H1 (cell line): ENCODE data around the gene KRT13. TPM values are rescaled to one million over a fixed set of nuclear protein-coding genes. Genes with fewer than 3 reads are reported as not detected.
A peak's percentile ranks its signal among the peaks of the same experiment; 100 is the strongest.

ENCODE experiments used
- CTCF ChIA-PET: fragments of 300-600 bp; sonication (Branson Sonifier 250); formaldehyde crosslinking; loops from one replicate; lab custom pipeline; 2021; ENCODE audit not compliant: partially characterized antibody; lab: Charles Lee
- POLR2A ChIA-PET: fragments of 300-600 bp; sonication (Branson Sonifier 250); formaldehyde crosslinking; loops from one replicate; lab custom pipeline; 2021; ENCODE audit warnings: inconsistent platforms; ENCODE audit not compliant: partially characterized antibody; lab: Charles Lee
- DNase-seq, 2 experiments: peaks; one replicate each; pipeline versions ENCODE4 v3.0.0 to v3.0.0-alpha.2; 2010 to 2022; ENCODE audit warnings: low spot score in 2 of 2, low read depth in 1 of 2, mixed read lengths in 1 of 2
- FAIRE-seq: peaks from 2 replicates; lab custom pipeline; 2011; peaks lifted over from hg19 to GRCh38; lab: Jason Lieb, UNC
- H2AFZ ChIP-seq: 2 replicates; pipeline ENCODE4 v1.8.1; 2012; ENCODE audit warnings: low read length, inconsistent platforms
- H2AK5ac ChIP-seq: 2 replicates; pipeline ENCODE4 v1.6.1; 2013; ENCODE audit warnings: low read depth, low read length
- H2BK120ac ChIP-seq: replicated peaks from 2 replicates; pipeline ENCODE3; 2013; ENCODE audit warnings: low read depth, low read length, inconsistent platforms
- H2BK12ac ChIP-seq: 2 replicates; pipeline ENCODE4 v1.6.1; 2013; ENCODE audit warnings: low read depth, low read length
- H2BK15ac ChIP-seq: 2 replicates; pipeline ENCODE4 v1.6.1; 2013; ENCODE audit warnings: low read length
- H2BK20ac ChIP-seq: 2 replicates; pipeline ENCODE4 v1.6.1; 2013; ENCODE audit warnings: low read length
- H2BK5ac ChIP-seq: 2 replicates; pipeline ENCODE4 v1.6.1; 2013; ENCODE audit warnings: low read depth, low read length
- H3K14ac ChIP-seq: 2 replicates; pipeline ENCODE4 v1.6.1; 2013; ENCODE audit warnings: inconsistent platforms; ENCODE audit not compliant: insufficient read length
- H3K18ac ChIP-seq: 2 replicates; pipeline ENCODE4 v1.6.1; 2013; ENCODE audit warnings: low read length; ENCODE audit errors: extremely low read depth
- H3K23ac ChIP-seq: 2 replicates; pipeline ENCODE4 v1.6.1; 2013; ENCODE audit warnings: inconsistent platforms; ENCODE audit not compliant: insufficient read length
- H3K23me2 ChIP-seq: 2 replicates; pipeline ENCODE4 v1.6.1; 2013; ENCODE audit warnings: low read depth, low read length
- H3K27ac ChIP-seq: 2 replicates; pipeline ENCODE4 v1.6.1; 2011; ENCODE audit warnings: low read depth, low read length, inconsistent platforms
- H3K27me3 ChIP-seq, 4 experiments: replicated peaks in 1 of 4; 1 replicate in 1 of 4; 2 replicates in 3 of 4; pipeline versions ENCODE4 v1.6.1 to v1.8.1; 2011 to 2013; ENCODE audit warnings: low read length in 3 of 4, mild to moderate bottlenecking in 3 of 4, inconsistent platforms in 2 of 4, mixed read lengths in 2 of 4, moderate library complexity in 1 of 4; ENCODE audit not compliant: control insufficient read depth in 3 of 4, insufficient read depth in 3 of 4; ENCODE audit errors: extremely low read depth in 1 of 4
- H3K36me3 ChIP-seq, 4 experiments: 2 replicates each; pipeline versions ENCODE4 v1.6.1 to v1.8.1; 2011 to 2013; ENCODE audit warnings: mild to moderate bottlenecking in 4 of 4, low read length in 3 of 4, moderate library complexity in 2 of 4, control low read depth in 1 of 4, inconsistent platforms in 1 of 4; ENCODE audit not compliant: insufficient read depth in 4 of 4, control insufficient read depth in 2 of 4
- H3K4ac ChIP-seq: replicated peaks from 2 replicates; pipeline ENCODE3; 2013; ENCODE audit warnings: low read length, low read depth, mixed read lengths, inconsistent platforms; ENCODE audit not compliant: insufficient read length
- H3K4me1 ChIP-seq, 4 experiments: replicated peaks in 1 of 4; 1 replicate in 1 of 4; 2 replicates in 3 of 4; pipeline versions ENCODE4 v1.6.1 to v1.8.1; 2011 to 2013; ENCODE audit warnings: low read length in 3 of 4, inconsistent platforms in 2 of 4, mixed read lengths in 1 of 4; ENCODE audit not compliant: insufficient read depth in 4 of 4, control insufficient read depth in 3 of 4
- H3K4me2 ChIP-seq, 2 experiments: 2 replicates each; pipeline versions ENCODE4 v1.6.1 to v1.8.1; 2011 to 2013; ENCODE audit warnings: low read depth in 2 of 2, low read length in 2 of 2, control low read depth in 1 of 2, inconsistent platforms in 1 of 2, mild to moderate bottlenecking in 1 of 2; ENCODE audit not compliant: insufficient read depth in 1 of 2
- H3K4me3 ChIP-seq, 4 experiments: fragments of 200-600, 300-600 bp in 1 of 4; sonication (generic), shearing (Covaris generic), sonication (Bioruptor Twin) in 1 of 4; 2 replicates each; pipeline versions ENCODE4 v1.5.1 to v1.8.1; 2011 to 2016; ENCODE audit warnings: low read length in 4 of 4, low read depth in 3 of 4, control low read depth in 2 of 4, inconsistent platforms in 2 of 4, mild to moderate bottlenecking in 2 of 4, mixed read lengths in 1 of 4, moderate library complexity in 1 of 4; ENCODE audit not compliant: insufficient read depth in 2 of 4; ENCODE audit errors: extremely low read depth in 1 of 4
- H3K56ac ChIP-seq: replicated peaks from 2 replicates; pipeline ENCODE3; 2013; ENCODE audit warnings: low read depth, mild to moderate bottlenecking, mixed read lengths, low read length, inconsistent platforms; ENCODE audit not compliant: insufficient read length
- H3K79me1 ChIP-seq: 2 replicates; pipeline ENCODE4 v1.6.1; 2013; ENCODE audit warnings: low read depth, low read length, control low read depth
- H3K79me2 ChIP-seq, 2 experiments: 2 replicates each; pipeline versions ENCODE4 v1.6.1 to v1.8.1; 2012 to 2013; ENCODE audit warnings: low read length in 2 of 2, mild to moderate bottlenecking in 2 of 2, inconsistent platforms in 1 of 2; ENCODE audit not compliant: insufficient read depth in 2 of 2, control insufficient read depth in 1 of 2
- H3K9ac ChIP-seq, 4 experiments: replicated peaks in 1 of 4; 1 replicate in 1 of 4; 2 replicates in 3 of 4; pipeline versions ENCODE4 v1.6.1 to v1.8.1; 2011 to 2013; ENCODE audit warnings: low read depth in 3 of 4, low read length in 3 of 4, control low read depth in 2 of 4, mild to moderate bottlenecking in 2 of 4, moderate library complexity in 2 of 4, inconsistent platforms in 1 of 4; ENCODE audit errors: extremely low read depth in 1 of 4
- H3K9me3 ChIP-seq, 2 experiments: 2 replicates each; pipeline versions ENCODE4 v1.6.1 to v1.8.1; 2012 to 2013; ENCODE audit warnings: mild to moderate bottlenecking in 2 of 2, moderate library complexity in 2 of 2, control low read depth in 1 of 2, inconsistent platforms in 1 of 2, low read depth in 1 of 2, low read length in 1 of 2, mixed read lengths in 1 of 2; ENCODE audit not compliant: insufficient read depth in 2 of 2
- H4K20me1 ChIP-seq, 2 experiments: replicated peaks in 1 of 2; 2 replicates each; pipeline versions ENCODE3 to v1.8.1; 2011 to 2013; ENCODE audit warnings: inconsistent platforms in 2 of 2, low read length in 2 of 2, mild to moderate bottlenecking in 1 of 2; ENCODE audit not compliant: insufficient read depth in 2 of 2, control insufficient read depth in 1 of 2
- H4K5ac ChIP-seq: 2 replicates; pipeline ENCODE4 v1.6.1; 2013; ENCODE audit warnings: low read length, low read depth, mixed read lengths, inconsistent platforms; ENCODE audit not compliant: insufficient read length
- H4K8ac ChIP-seq: 2 replicates; pipeline ENCODE4 v1.8.0; 2013; ENCODE audit warnings: mild to moderate bottlenecking, moderate library complexity, low read length, inconsistent platforms; ENCODE audit not compliant: insufficient read depth; ENCODE audit errors: extremely low read depth
- H4K91ac ChIP-seq: replicated peaks from 2 replicates; pipeline ENCODE3; 2013; ENCODE audit warnings: low read length, mixed read lengths, inconsistent platforms; ENCODE audit not compliant: insufficient read length
- BRCA1 ChIP-seq: IDR thresholded peaks from 2 replicates; pipeline ENCODE4 v1.6.1; 2012; ENCODE audit warnings: low read depth, low read length, improper control_type of control experiment
- CTCF ChIP-seq, 3 experiments: IDR thresholded peaks; 1 replicate in 2 of 3; 2 replicates in 1 of 3; pipeline versions ENCODE4 v1.5.1 to v1.6.1; 2011; ENCODE audit warnings: low read length in 3 of 3, mild to moderate bottlenecking in 3 of 3, inconsistent platforms in 2 of 3, low read depth in 1 of 3, moderate library complexity in 1 of 3; ENCODE audit not compliant: insufficient read depth in 1 of 3; ENCODE audit errors: control extremely low read depth in 1 of 3
- HDAC2 ChIP-seq, 2 experiments: fragments of 300-600 bp in 1 of 2; sonication (generic) in 1 of 2; IDR thresholded peaks; 2 replicates each; pipeline ENCODE4 v1.6.1; 2011 to 2012; ENCODE audit warnings: low read depth in 2 of 2, low read length in 2 of 2, mild to moderate bottlenecking in 2 of 2, moderate library complexity in 2 of 2, borderline replicate concordance in 1 of 2, inconsistent platforms in 1 of 2
- PHF8 ChIP-seq: fragments of 200-600 bp; sonication (generic); conservative IDR thresholded peaks from 2 replicates; pipeline ENCODE4 v1.7.1; 2012; ENCODE audit warnings: low read depth, mild to moderate bottlenecking, inconsistent platforms, low read length, moderate library complexity
- TAF7 ChIP-seq: optimal IDR thresholded peaks from 2 replicates; pipeline ENCODE3; 2011; ENCODE audit warnings: low read depth, mild to moderate bottlenecking, inconsistent platforms, low read length, moderate library complexity, borderline replicate concordance
- WGBS, 2 experiments: shearing (Covaris generic) in 1 of 2; methylation state at CpG; one replicate each; pipeline versions ENCODE4 v1.1.6 to v1.1.7; 2013 to 2015; ENCODE audit warnings: low lambda C conversion rate in 2 of 2, mixed read lengths in 2 of 2, inconsistent platforms in 1 of 2, low coverage in 1 of 2, missing lambda C conversion rate in 1 of 2; ENCODE audit not compliant: insufficient replicate concordance in 2 of 2, insufficient coverage in 1 of 2, insufficient read length in 1 of 2; ENCODE audit errors: extremely low coverage in 1 of 2, missing lambda C conversion rate in 1 of 2; 5-methylcytosine and 5-hydroxymethylcytosine counted together
- polyA plus RNA-seq, 7 experiments: library from polyadenylated mRNA; depleted of rRNA in 3 of 7; stranded (reverse) in 5 of 7; unstranded in 2 of 7; fragments of >200 nt in 5 of 7; fragments of 200-250 nt in 2 of 7; gene quantifications; 1 replicate in 5 of 7; 2 replicates in 1 of 7; 4 replicates in 1 of 7; pipeline versions ENCODE4 v1.2.1 to v1.2.3, GENCODE V29; 2011 to 2013; ENCODE audit warnings: missing spikeins in 2 of 7, mixed read lengths in 2 of 7
- total RNA-seq: library from RNA; stranded (reverse); fragmentation: NEBNext Ultra II Directional; extraction: Animal tissue kit (Norgen Biotek cat#: 25700); gene quantifications from 2 replicates; pipeline ENCODE4 v1.2.1, GENCODE V29; 2021

KRT13 gene
- total and polyA plus RNA-seq, 2 of the 8 experiments (the other 6 are each of a cell fraction or from before 2014, with no cell fraction given) = 0.09 TPM; not detected in 1

GRCh38 chr17:41499714-41500113 is 5.7 kb downstream of the KRT13 start:
- no peaks in the 10 kb centered on the region for H3K36me3 ChIP-seq
- H3K4me3 ChIP-seq = peak overlapping the region in 1 of 4 experiments; percentile 3; a peak in 1 of 8 replicates
- 81% methylated on average over 5 of the region's 5 CpGs; no CpG with 5 or more reads in 1 of the 2 experiments for WGBS, 2 experiments
- H3K27me3 ChIP-seq = no peaks in the 10 kb centered on the region
- no peak overlapping the region for H4K5ac ChIP-seq
- H2BK15ac ChIP-seq = 0 out of 2 replicates have a peak overlapping the region, but pooled peaks have one; percentile 40
- no peak overlapping the region for H3K14ac ChIP-seq
- H3K18ac ChIP-seq = peak overlapping the region; percentile 44
- FAIRE-seq (no peak), DNase-seq (no peak)
- no peak overlapping the region for H3K56ac ChIP-seq
- no peaks in the 10 kb centered on the region for H3K79me1 ChIP-seq
- ChIA-PET POLR2A (interaction anchor here (1.0 to 5.6 kb wide), 4 partner anchors 13 to 189 kb away, joined by 3 to 32 read pairs (median 9); partner anchors contain the start of genes EIF1 and KRT19), CTCF (interaction anchor here (0.7 to 33.9 kb wide), 7 partner anchors 12 to 574 kb away, joined by 4 to 427 read pairs (median 8); partner anchors contain the start of gene KRT36)
- peak overlapping the region; percentile 91 for H2BK20ac ChIP-seq
- no peaks in the 10 kb centered on the region for H3K79me2 ChIP-seq
- H3K4me1 ChIP-seq = peaks cover 0 to 19% (median 12%) of the 10 kb centered on the region in 4 experiments; a peak in 6 of 7 replicates
- no peak overlapping the region; a peak in 1 of 7 replicates for H3K9ac ChIP-seq
- H3K23ac ChIP-seq = no peak overlapping the region
- peak overlapping the region; percentile 25 to 48; a peak in 2 of 4 replicates for H3K4me2 ChIP-seq
- no peak overlapping the region for H2AFZ ChIP-seq
- H3K4ac ChIP-seq = no peak overlapping the region
- peak overlapping the region; percentile 24 for H2BK120ac ChIP-seq
- H2BK5ac ChIP-seq = peak overlapping the region; percentile 57; the same call in 1 of the 2 replicates
- no peak overlapping the region for H3K27ac ChIP-seq
- peak overlapping the region; percentile 93 for H4K91ac ChIP-seq
- no peaks in the 10 kb centered on the region for H4K20me1 ChIP-seq
- no peaks in the 10 kb centered on the region for H3K9me3 ChIP-seq
- H4K8ac ChIP-seq = no peak overlapping the region; the same call in 1 of the 2 replicates
- TF ChIP-seq CTCF (IDR thresholded peaks at IDR 0.05; ENCODE audit: control extremely low read depth in 1 of 3, insufficient read depth in 1 of 3, low read depth in 1 of 3, low read length in 3 of 3) (no peak), PHF8 (no peak), TAF7 (no peak), HDAC2 (IDR thresholded peaks at IDR 0.05; ENCODE audit: borderline replicate concordance in 1 of 2, low read depth in 2 of 2, low read length in 2 of 2) (no peak), BRCA1 (no peak)
- TF ChIP-seq, all 59 proteins: peak for 0
- H2BK12ac ChIP-seq = peak overlapping the region; percentile 99; the same call in 1 of the 2 replicates
- no peaks in the 10 kb centered on the region for H3K23me2 ChIP-seq
- peak overlapping the region; percentile 58; the same call in 1 of the 2 replicates for H2AK5ac ChIP-seq
